Esophagus muscularis mucosa (tissue), 4 donors: ENCODE measurements around the gene FHL2. TPM values are rescaled to one million over a fixed set of nuclear protein-coding genes. Genes with fewer than 3 reads are reported as not detected.

Experiments used
- DNase-seq: peaks from one replicate; pipeline ENCODE4 v3.0.0-alpha.2; 2017; ENCODE audit errors: extremely low spot score
- H3K27ac ChIP-seq, 4 donors: fragments of 200-600 bp; sonication (generic); replicated peaks in 1 of 4; 1 replicate in 3 of 4; 2 replicates in 1 of 4; pipeline ENCODE4 v1.5.1; 2016 to 2019; ENCODE audit warnings: mild to moderate bottlenecking in 1 of 4
- H3K27me3 ChIP-seq, 4 donors: fragments of 200-600 bp; sonication (generic); one replicate each; pipeline versions ENCODE4 v1.5.1 to v1.6.0; 2016 to 2019
- H3K36me3 ChIP-seq, 4 donors: fragments of 200-600 bp; sonication (generic); one replicate each; pipeline ENCODE4 v1.5.1; 2016 to 2019
- H3K4me1 ChIP-seq, 4 donors: fragments of 200-600 bp; sonication (generic); one replicate each; pipeline ENCODE4 v1.5.1; 2016 to 2019
- H3K4me3 ChIP-seq, 4 donors: fragments of 200-600 bp; sonication (generic); 1 replicate in 2 of 4; 2 replicates in 2 of 4; pipeline ENCODE4 v1.5.1; 2016 to 2019; ENCODE audit warnings: mild to moderate bottlenecking in 4 of 4, moderate library complexity in 1 of 4
- H3K9me3 ChIP-seq, 4 donors: fragments of 200-600 bp; sonication (generic); 1 replicate in 3 of 4; 2 replicates in 1 of 4; pipeline ENCODE4 v1.5.1; 2016 to 2019
- CTCF ChIP-seq, 3 experiments: fragments of 200-600 bp in 2 of 3; fragments of 450-650 bp in 1 of 3; sonication (generic) in 2 of 3; IDR thresholded peaks; one replicate each; pipeline ENCODE4 v1.5.1; 2017 to 2019; ENCODE audit warnings: antibody characterized with exemption in 3 of 3, mild to moderate bottlenecking in 2 of 3, moderate library complexity in 1 of 3
- EP300 ChIP-seq: sonication (generic); formaldehyde crosslinking; IDR thresholded peaks from one replicate; pipeline ENCODE4 v1.6.1; 2017; ENCODE audit warnings: antibody characterized with exemption
- POLR2A ChIP-seq: fragments of 450-650 bp; IDR thresholded peaks from one replicate; pipeline ENCODE4 v1.6.1; 2017; ENCODE audit warnings: antibody characterized with exemption, moderate library complexity, mild to moderate bottlenecking, low read depth
- POLR2AphosphoS5 ChIP-seq, 2 donors: sonication (generic); formaldehyde crosslinking; IDR thresholded peaks; one replicate each; pipeline ENCODE4 v1.6.1; 2017; ENCODE audit warnings: antibody characterized with exemption in 2 of 2
- WGBS: methylation state at CpG from one replicate; pipeline ENCODE4 v1.1.5; 2018; 5-methylcytosine and 5-hydroxymethylcytosine counted together
- intact Hi-C: fragments of 100-400 bp; cut with DNase I; formaldehyde crosslinking; loops from one replicate; pipeline ENCODE4 v1.15.1; 2023
- total RNA-seq, 4 donors: library from RNA; depleted of rRNA; stranded (reverse); fragments of >200 nt; gene quantifications; one replicate each; pipeline versions ENCODE4 v1.1.0 to v1.2.1, GENCODE V29; 2016

FHL2 gene
- total RNA-seq, 4 donors from 2014 or later: 81.8 to 114 (median 87.9) TPM

GRCh38 chr2:105324732-105325131 lies 74.1 kb downstream of the FHL2 start:
- Histone ChIP-seq H3K4me3 (no peak overlapping the region), H3K4me1 (peaks cover 13 to 56% (median 45%) of the 10 kb centered on the region in 4 donors), H3K27me3 (no peaks in the 10 kb centered on the region), H3K27ac (no peak overlapping the region), H3K36me3 (peaks cover 0 to 6% (median 0%) of the 10 kb centered on the region in 4 donors), H3K9me3 (no peaks in the 10 kb centered on the region)
- intact Hi-C loops: no loop called here
- no peak for DNase-seq
- no peak for TF ChIP-seq CTCF (IDR thresholded peaks at IDR 0.05)
- TF ChIP-seq POLR2AphosphoS5 (IDR thresholded peaks at IDR 0.05): no peak
- TF ChIP-seq EP300: no peak
- TF ChIP-seq POLR2A: no peak
- WGBS: 89% methylated on average over 4 of the region's 4 CpGs

GRCh38 chr2:105324101-105324500 lies 74.8 kb downstream of the FHL2 start:
- Histone ChIP-seq H3K36me3 (peaks cover 0 to 6% (median 0%) of the 10 kb centered on the region in 4 donors), H3K4me1 (peaks cover 13 to 61% (median 47%) of the 10 kb centered on the region in 4 donors), H3K27ac (no peak overlapping the region), H3K9me3 (no peaks in the 10 kb centered on the region), H3K4me3 (no peak overlapping the region), H3K27me3 (no peaks in the 10 kb centered on the region)
- TF ChIP-seq POLR2A (no peak), POLR2AphosphoS5 (IDR thresholded peaks at IDR 0.05) (no peak), EP300 (no peak), CTCF (IDR thresholded peaks at IDR 0.05) (no peak)
- no peak for DNase-seq
- intact Hi-C loops: no loop called here
- 78% methylated on average over 4 of the region's 4 CpGs for WGBS

GRCh38 chr2:105323111-105323510 lies 75.7 kb downstream of the FHL2 start:
- no peak for TF ChIP-seq CTCF (IDR thresholded peaks at IDR 0.05)
- no peak for TF ChIP-seq POLR2AphosphoS5 (IDR thresholded peaks at IDR 0.05)
- no peak for TF ChIP-seq EP300
- peaks cover 7 to 61% (median 47%) of the 10 kb centered on the region in 4 donors for H3K4me1 ChIP-seq
- intact Hi-C loops: no loop called here
- no peaks in the 10 kb centered on the region for H3K27me3 ChIP-seq
- no peak for DNase-seq
- WGBS: 81% methylated on average over 5 of the region's 5 CpGs
- no peak overlapping the region for H3K4me3 ChIP-seq
- H3K36me3 ChIP-seq: peaks cover 0 to 6% (median 0%) of the 10 kb centered on the region in 4 donors
- H3K27ac ChIP-seq: no peak overlapping the region
- no peaks in the 10 kb centered on the region for H3K9me3 ChIP-seq

GRCh38 chr2:105321875-105322646 lies 76.8 kb downstream of the FHL2 start:
- Histone ChIP-seq H3K4me1 (peaks cover 4 to 58% (median 45%) of the 10 kb centered on the region in 4 donors), H3K27ac (no peak overlapping the region), H3K36me3 (peaks cover 0 to 6% (median 0%) of the 10 kb centered on the region in 4 donors), H3K27me3 (no peaks in the 10 kb centered on the region), H3K9me3 (no peaks in the 10 kb centered on the region), H3K4me3 (no peak overlapping the region)
- intact Hi-C loops: no loop called here
- 83% methylated on average over 3 of the region's 3 CpGs for WGBS
- no peak for DNase-seq
- no peak for TF ChIP-seq POLR2A

- no peak for TF ChIP-seq CTCF (IDR thresholded peaks at IDR 0.05)
- TF ChIP-seq EP300: no peak
- Histone ChIP-seq H3K4me1 (peaks cover 4 to 55% (median 44%) of the 10 kb centered on the region in 4 donors), H3K9me3 (no peaks in the 10 kb centered on the region), H3K36me3 (peaks cover 0 to 6% (median 0%) of the 10 kb centered on the region in 4 donors), H3K4me3 (no peak overlapping the region), H3K27ac (no peak overlapping the region), H3K27me3 (no peaks in the 10 kb centered on the region)
- intact Hi-C loops: no loop called here
- no peak for DNase-seq
- 64% methylated on average over 7 of the region's 7 CpGs for WGBS
Observed at GRCh38 chr2:105320651-105321215, 78.1 kb downstream of the FHL2 start.
